Right renal pelvis (tissue), 4 donors: ENCODE data around the gene L1TD1. TPM values are rescaled to one million over a fixed set of nuclear protein-coding genes. Genes with fewer than 3 reads are reported as not detected.
"Not testable (repeated sequence)": the region's sequence is repeated elsewhere in the genome, so short reads cannot be mapped to it uniquely, and the experiment has no call there.

Source experiments
- DNase-seq, 4 donors: peaks; one replicate each; pipeline ENCODE4 v3.0.0-alpha.2; 2013; ENCODE audit warnings: low read depth in 4 of 4, low spot score in 3 of 4, missing footprints in 1 of 4
- polyA plus RNA-seq, 4 donors: library from polyadenylated mRNA; unstranded; fragments of 120-200 nt; gene quantifications; one replicate each; pipeline ENCODE4 v1.2.1, GENCODE V29; 2013; ENCODE audit not compliant: insufficient read length in 4 of 4

Gene L1TD1
- polyA plus RNA-seq, 4 donors: 2.8 to 5.9 (median 4.2) TPM

DNA sequence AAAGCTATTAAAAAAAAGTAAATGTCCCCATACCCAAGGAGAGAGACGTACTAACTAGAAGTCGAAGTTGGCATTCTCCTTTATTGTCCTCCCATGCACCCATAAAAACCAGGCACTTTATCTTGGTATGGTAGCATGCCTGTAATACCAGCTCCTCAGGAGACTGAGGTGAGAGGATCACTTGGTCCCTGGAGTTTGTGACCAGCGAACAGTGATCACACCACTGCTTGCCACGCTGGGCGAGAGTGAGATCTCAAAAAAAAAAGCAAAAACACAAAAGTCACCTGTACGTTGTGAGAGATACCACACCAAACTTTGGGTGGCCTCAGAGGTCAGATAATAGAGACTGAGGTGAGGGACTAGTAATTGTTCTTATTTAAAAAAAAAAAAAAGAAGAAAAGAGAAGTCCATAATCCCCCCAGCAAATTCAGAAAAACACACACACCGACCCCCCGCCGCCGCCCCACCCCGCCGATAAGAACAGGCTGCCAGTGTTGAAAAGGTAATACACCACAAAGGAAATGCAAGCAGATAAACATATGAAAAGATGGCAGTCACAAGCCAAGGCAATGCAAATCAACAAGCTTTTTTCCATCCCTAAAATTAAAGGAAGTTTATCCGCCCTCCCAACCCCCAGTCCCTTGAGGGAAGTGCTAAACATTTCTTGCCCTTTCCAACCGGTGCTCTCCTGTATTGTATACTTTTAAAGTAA, 3.6 kb downstream of the L1TD1 start:
- DNase-seq: no peak

DNA sequence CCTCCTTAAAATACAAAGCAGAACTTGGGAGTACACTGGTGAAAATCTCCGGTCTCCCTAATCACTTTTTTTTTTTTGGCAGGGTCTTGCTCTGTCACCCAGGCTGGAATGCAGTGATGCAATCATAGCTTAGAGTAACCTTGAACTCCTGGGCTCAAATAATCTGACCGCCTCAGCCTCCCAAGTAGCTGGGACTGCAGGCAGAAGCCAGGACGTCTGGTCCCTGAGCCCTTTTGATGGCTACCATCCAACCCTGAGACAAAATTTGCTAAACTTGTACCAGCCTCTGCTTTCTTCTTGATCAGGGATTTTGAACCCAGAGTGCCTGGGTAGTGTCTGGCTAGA, 4.1 kb downstream of the L1TD1 start:
- DNase-seq: no peak

GRCh38 chr1:62207187-62207586, 12.5 kb downstream of the L1TD1 start:
- DNase-seq: no peak

- no peak for DNase-seq
These were observed 13.4 kb downstream of the L1TD1 start for GRCh38 chr1:62208087-62208486.

DNA sequence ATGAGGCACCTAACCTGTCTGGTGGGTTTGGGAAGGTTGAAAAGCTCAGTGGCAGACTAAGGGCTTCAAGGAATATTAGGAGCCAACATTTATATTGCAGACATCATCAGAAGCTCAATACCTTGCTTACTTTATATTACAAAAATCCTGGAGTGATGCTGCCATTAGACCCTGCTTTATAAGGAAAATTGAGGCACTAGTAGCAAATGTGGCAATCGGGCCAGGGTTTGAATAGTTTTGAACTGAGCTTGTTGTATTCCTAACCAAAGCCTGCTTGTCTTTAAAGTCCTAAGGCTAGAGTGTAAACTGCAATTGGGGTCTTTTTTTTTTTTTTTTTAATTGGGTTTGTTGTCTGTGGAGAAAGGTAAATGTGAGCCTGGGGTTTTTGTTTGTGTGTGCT, 14.3 kb downstream of the L1TD1 start:
- no peak for DNase-seq

DNA sequence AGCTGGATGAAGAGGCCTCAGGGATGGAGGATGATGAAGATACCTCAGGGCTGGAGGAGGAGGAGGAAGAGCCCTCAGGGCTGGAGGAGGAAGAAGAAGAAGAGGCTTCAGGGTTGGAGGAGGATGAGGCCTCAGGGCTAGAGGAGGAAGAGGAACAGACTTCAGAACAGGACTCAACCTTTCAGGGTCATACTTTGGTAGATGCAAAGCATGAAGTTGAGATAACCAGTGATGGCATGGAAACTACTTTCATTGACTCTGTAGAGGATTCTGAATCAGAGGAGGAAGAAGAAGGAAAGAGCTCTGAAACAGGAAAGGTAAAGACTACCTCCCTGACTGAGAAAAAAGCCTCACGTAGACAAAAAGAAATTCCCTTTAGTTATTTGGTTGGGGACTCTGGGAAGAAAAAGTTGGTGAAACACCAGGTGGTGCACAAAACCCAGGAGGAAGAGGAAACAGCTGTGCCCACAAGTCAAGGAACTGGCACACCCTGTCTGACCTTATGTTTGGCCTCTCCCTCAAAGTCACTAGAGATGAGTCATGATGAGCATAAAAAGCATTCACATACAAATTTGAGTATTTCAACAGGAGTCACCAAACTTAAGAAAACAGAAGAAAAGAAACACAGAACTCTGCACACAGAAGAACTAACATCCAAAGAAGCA, 15.4 kb downstream of the L1TD1 start:
- DNase-seq: no peak

GRCh38 chr1:62210960-62211359, 16.3 kb downstream of the L1TD1 start:
- no peak for DNase-seq

GRCh38 chr1:62212411-62212810, 17.8 kb downstream of the L1TD1 start:
- no peak for DNase-seq

DNA sequence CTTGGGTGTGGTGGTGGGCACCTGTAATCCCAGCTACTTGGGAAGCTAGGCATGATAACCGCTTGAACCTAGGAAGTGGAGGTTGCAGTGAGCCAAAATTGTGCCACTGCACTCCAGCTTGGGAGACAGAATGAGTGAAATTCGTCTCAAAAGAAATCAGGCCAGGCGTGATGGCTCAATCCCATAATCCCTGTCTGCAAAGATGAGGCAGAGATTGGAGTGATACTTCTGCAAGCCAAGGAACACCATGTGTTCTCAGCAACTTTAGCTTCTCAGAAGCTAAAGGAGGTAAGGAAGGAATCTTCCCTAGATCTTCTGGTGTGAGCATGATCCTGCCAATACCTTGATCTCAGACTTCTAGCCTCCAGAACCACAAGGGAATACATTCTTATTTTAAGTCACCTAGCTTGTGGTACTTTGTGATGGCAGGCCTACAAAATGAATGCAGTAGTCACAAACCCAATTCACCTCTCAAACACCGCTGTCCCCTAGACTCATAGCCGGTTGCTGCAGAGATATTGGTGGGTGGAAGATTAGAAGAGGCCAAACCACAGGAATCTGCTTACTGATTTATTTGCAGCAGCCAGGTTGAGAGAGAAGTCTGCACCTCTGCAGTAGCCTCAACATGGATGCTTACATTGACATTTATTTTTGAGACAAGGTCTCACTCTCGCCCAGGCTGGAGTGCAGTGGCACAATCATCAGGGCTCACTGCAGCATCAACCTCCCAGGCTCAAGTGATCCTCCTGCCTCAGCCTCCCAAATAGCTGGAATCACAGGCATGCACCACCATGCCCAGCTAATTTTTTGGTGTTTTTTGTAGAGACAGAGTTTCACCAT, 18.6 kb downstream of the L1TD1 start:
- DNase-seq: no peak

- no peak for DNase-seq
These were observed 24.0 kb downstream of the L1TD1 start for GRCh38 chr1:62218604-62219003.

GRCh38 chr1:62220456-62220855, 25.8 kb downstream of the L1TD1 start:
- not testable (repeated sequence) for DNase-seq

GRCh38 chr1:62221171-62221570, 26.5 kb downstream of the L1TD1 start:
- no peak for DNase-seq

DNA sequence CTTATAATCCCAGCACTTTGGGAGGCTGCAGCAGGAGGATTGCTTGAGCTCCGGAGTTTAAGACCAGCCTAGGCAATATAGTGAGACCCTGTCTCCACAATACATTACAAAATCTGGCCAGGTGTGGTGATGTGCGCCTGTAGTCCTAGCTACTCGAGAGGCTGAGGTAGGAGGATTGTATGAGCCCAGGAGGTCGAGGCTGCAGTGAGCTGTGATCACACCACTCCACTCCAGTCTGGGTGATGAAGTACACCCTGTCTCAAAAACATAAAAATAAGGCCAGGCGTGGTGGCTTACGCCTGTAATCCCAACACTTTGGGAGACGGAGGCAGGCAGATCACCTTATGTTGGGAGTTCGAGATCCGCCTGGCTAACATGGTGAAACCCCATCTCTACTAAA, 27.7 kb downstream of the L1TD1 start:
- DNase-seq: no peak

DNA sequence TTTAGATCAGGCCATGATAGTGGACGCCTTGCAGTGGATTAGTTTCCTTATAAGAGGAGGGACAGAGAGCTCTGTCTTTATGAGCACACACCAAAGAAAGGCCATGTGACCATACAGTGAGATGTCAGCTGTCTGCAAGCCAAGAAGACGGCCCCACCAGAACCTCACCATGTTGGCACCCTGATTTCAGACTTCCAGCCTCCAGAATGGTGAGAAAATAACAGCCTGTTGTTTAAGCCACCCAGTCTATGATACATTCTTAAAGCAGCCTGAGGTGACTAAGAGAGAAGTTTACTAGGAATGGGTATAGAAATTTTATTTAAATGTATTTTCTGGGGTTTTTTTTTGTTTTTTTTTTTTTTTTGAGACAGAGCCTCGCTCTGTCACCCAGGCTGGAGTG, 29.5 kb downstream of the L1TD1 start:
- DNase-seq: no peak

DNA sequence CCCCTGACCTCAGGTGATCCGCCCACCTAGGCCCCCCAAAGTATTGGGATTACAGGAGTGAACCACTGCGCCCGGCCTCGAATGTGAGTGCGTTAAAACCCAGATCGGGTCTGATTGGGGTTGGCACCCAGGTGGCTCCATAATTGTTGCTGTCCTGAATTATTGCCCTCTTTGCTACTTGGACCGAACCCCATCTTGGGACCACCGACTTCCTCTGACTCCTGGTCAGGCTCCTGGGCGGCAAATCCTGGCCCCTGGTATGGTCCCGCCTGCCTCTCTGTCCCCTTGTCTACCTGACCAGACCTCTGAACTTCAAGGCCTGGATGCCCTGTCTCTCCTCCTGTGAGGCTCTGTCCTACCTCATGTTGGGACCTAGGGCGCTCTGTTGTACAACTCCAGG, 32.8 kb downstream of the L1TD1 start:
- no peak for DNase-seq

- no peak for DNase-seq
These were observed 33.7 kb downstream of the L1TD1 start for GRCh38 chr1:62228136-62228882.

DNA sequence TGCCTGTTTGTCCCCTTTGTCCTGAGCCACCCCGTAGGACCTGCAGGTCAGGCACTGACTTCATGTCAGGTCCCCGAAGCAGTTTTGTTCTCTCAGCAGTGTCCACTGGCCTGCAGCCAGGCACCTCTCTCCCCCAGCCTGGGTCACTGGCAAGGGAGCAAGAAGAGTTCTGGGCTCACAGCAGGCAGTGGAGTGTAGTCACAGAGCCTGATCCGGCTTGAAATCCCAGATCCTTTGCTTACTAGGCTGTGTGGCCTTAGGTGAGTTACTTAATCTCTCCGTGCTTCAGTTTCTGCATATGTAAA, 34.2 kb downstream of the L1TD1 start:
- no peak for DNase-seq

DNA sequence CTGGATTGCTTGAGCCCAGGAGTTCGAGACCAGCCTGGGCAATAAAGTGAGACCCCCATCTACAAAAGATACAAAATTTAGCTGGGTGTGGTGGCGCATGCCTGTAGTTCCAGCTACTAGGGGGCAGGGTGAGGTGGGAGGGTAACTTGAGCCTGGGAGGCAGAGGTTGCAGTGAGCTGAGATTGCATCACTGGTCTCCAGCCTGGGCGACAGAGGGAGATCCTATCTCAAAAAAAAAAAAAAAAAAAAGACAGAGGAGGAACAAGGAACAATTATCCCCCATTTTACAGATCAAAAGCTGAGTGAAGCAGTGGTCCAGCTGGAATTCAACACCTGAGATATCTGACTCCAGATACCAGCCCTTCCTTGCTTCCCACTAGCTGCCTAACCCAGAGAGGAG, 34.8 kb downstream of the L1TD1 start:
- no peak for DNase-seq

GRCh38 chr1:62229932-62230331, 35.3 kb downstream of the L1TD1 start:
- no peak for DNase-seq

DNA sequence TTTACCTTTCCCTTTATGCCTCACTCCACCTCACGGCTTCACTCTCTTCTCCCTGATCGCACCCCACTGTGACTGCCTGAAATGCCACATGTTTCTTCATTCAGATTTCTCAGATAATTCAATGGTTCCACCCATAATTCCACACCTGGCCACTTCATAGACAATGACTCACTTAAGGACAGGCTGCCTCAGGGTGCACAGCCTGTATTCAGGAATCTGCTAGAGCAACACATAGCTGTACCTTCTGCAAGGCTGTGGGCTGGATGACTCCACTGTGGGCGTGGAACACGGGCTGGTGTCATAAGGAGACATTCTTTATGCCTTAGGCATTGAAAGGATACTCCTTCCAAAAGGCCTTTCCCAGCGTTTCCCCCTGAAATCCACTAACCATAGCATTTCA, 36.1 kb downstream of the L1TD1 start:
- DNase-seq: no peak

GRCh38 chr1:62232871-62233278, 38.2 kb downstream of the L1TD1 start:
- no peak for DNase-seq
